ENCODE data around the gene C1QB.

GRCh38 chr1:22613951-22614350 is 39.1 kb upstream of the C1QB start:
- TF ChIP-seq CTCF (IDR thresholded peaks at IDR 0.05), result no peak
- no peak for TF ChIP-seq POLR2AphosphoS5 (IDR thresholded peaks at IDR 0.05)
- no peak for TF ChIP-seq POLR2A (IDR thresholded peaks at IDR 0.05)

Measured in prostate gland (tissue), 2 donors.